ENCODE results near the gene RUBCNL. TPM values are rescaled to one million over a fixed set of nuclear protein-coding genes. Genes with fewer than 3 reads are reported as not detected.

RUBCNL gene
- total and polyA plus RNA-seq, 2 experiments from 2014 or later = 0.44 to 1.0 TPM

DNA sequence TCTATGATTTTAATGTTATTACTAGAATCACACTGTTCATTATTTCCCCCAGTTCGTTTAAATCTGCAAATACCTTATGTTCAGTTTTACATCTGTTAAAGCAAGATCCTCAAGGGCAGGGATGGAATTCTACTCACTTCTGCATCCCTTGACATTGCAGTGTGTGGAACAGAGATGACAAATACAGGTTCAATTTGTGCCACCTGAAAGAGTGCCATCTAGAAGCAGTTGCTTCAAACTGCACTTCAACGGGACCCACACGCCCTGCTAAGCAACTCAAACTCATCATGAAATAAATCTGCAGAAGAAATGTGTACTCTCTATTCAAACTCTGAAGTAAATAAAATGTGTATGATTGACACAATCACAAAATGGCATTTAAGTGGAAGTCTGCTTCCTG, 44.5 kb downstream of the RUBCNL start:
- no peak overlapping the region for H3K4me2 ChIP-seq
- H3K36me3 ChIP-seq (replicated peaks; ENCODE audit: insufficient read depth, low read depth) = no peaks in the 10 kb centered on the region
- H3K79me2 ChIP-seq = no peaks in the 10 kb centered on the region
- H3K9me3 ChIP-seq (ENCODE audit: low read depth) = no peaks in the 10 kb centered on the region
- no peaks in the 10 kb centered on the region for H3K9me2 ChIP-seq (replicated peaks; ENCODE audit: insufficient read depth)
- H3K27me3 ChIP-seq = no peaks in the 10 kb centered on the region
- TF ChIP-seq, protein P1, sequence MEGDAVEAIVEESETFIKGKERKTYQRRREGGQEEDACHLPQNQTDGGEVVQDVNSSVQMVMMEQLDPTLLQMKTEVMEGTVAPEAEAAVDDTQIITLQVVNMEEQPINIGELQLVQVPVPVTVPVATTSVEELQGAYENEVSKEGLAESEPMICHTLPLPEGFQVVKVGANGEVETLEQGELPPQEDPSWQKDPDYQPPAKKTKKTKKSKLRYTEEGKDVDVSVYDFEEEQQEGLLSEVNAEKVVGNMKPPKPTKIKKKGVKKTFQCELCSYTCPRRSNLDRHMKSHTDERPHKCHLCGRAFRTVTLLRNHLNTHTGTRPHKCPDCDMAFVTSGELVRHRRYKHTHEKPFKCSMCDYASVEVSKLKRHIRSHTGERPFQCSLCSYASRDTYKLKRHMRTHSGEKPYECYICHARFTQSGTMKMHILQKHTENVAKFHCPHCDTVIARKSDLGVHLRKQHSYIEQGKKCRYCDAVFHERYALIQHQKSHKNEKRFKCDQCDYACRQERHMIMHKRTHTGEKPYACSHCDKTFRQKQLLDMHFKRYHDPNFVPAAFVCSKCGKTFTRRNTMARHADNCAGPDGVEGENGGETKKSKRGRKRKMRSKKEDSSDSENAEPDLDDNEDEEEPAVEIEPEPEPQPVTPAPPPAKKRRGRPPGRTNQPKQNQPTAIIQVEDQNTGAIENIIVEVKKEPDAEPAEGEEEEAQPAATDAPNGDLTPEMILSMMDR (IDR thresholded peaks at IDR 0.05; ENCODE audit: poor library complexity) = no peak
- WGBS (ENCODE audit: low lambda C conversion rate, missing lambda C conversion rate) = 76% methylated on average over 3 of the region's 3 CpGs
- H4K20me1 ChIP-seq (ENCODE audit: insufficient read depth, poor library complexity, severe bottlenecking) = no peaks in the 10 kb centered on the region
- no peak overlapping the region for H2AFZ ChIP-seq
- H3K4me1 ChIP-seq (ENCODE audit: insufficient read depth) = no peaks in the 10 kb centered on the region
- no peak overlapping the region for H3K27ac ChIP-seq
- DNase-seq (ENCODE audit: low spot score) = no peak
- no peak overlapping the region for H3K4me3 ChIP-seq

DNA sequence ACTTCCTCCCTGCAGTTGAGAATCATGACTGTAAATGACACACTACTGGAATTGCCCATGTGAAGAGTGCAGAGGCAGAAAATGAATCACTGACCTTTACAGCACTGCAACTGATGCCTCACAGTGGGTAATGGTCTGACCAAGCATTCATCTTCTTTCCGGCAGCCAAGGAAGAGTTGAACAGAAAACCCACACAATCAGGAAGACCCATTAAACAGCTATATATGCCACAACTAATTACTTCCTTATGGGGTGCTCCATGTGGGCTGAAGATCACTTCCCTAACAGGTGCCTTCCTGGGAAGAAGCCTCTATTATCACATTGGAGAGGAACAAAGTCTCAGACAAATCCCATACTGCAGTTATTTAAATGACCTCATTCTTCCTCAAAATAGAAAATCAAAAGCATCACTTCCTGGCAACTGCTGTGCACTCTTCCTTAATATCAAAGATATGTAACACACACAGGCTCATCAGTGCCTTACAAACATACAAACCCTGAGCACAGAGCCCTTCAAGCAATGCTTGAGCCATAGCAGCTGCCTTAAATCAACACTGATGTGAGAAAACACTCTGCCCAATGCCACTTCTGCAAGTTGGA, 45.8 kb downstream of the RUBCNL start:
- Histone ChIP-seq H3K4me3 (no peak overlapping the region), H3K79me2 (no peaks in the 10 kb centered on the region), H3K9me3 (ENCODE audit: low read depth) (no peaks in the 10 kb centered on the region), H3K27ac (no peak overlapping the region), H4K20me1 (ENCODE audit: insufficient read depth, poor library complexity, severe bottlenecking) (no peaks in the 10 kb centered on the region), H3K4me1 (ENCODE audit: insufficient read depth) (no peaks in the 10 kb centered on the region), H3K9me2 (replicated peaks; ENCODE audit: insufficient read depth) (no peaks in the 10 kb centered on the region), H3K4me2 (no peak overlapping the region), H3K36me3 (replicated peaks; ENCODE audit: insufficient read depth, low read depth) (no peaks in the 10 kb centered on the region), H3K27me3 (no peaks in the 10 kb centered on the region), H2AFZ (no peak overlapping the region)
- TF ChIP-seq, protein P1 (IDR thresholded peaks at IDR 0.05; ENCODE audit: poor library complexity) = no peak
- TF ChIP-seq EZH2phosphoT487 (IDR thresholded peaks at IDR 0.05; ENCODE audit: low read depth, severe bottlenecking, unreplicated experiment) (no peak), EZH2 (IDR thresholded peaks at IDR 0.05; ENCODE audit: borderline replicate concordance) (no peak)
- WGBS (ENCODE audit: low lambda C conversion rate, missing lambda C conversion rate) = 89% methylated on average over 1 of the region's 1 CpG
- no peak for DNase-seq (ENCODE audit: low spot score)

GRCh38 chr13:46340631-46341111, 46.4 kb downstream of the RUBCNL start:
- TF ChIP-seq EZH2 (IDR thresholded peaks at IDR 0.05; ENCODE audit: borderline replicate concordance) = no peak
- TF ChIP-seq EZH2phosphoT487 (IDR thresholded peaks at IDR 0.05; ENCODE audit: low read depth, severe bottlenecking, unreplicated experiment) = no peak
- TF ChIP-seq, protein P1 (IDR thresholded peaks at IDR 0.05; ENCODE audit: poor library complexity) = no peak
- Histone ChIP-seq H3K79me2 (no peaks in the 10 kb centered on the region), H3K4me1 (ENCODE audit: insufficient read depth) (no peaks in the 10 kb centered on the region), H3K4me3 (no peak overlapping the region), H3K9me3 (ENCODE audit: low read depth) (no peaks in the 10 kb centered on the region), H3K27ac (no peak overlapping the region), H3K27me3 (no peaks in the 10 kb centered on the region), H3K4me2 (no peak overlapping the region), H2AFZ (no peak overlapping the region), H4K20me1 (ENCODE audit: insufficient read depth, poor library complexity, severe bottlenecking) (no peaks in the 10 kb centered on the region), H3K9me2 (replicated peaks; ENCODE audit: insufficient read depth) (no peaks in the 10 kb centered on the region), H3K36me3 (replicated peaks; ENCODE audit: insufficient read depth, low read depth) (no peaks in the 10 kb centered on the region)
- 100% methylated on average over 3 of the region's 3 CpGs for WGBS (ENCODE audit: low lambda C conversion rate, missing lambda C conversion rate)
- DNase-seq (ENCODE audit: low spot score) = no peak
